ENCODE measurements around the gene CEP72.

GRCh38 chr5:565782-566440 lies 46.2 kb upstream of the CEP72 start:
- TF ChIP-seq, protein P1, sequence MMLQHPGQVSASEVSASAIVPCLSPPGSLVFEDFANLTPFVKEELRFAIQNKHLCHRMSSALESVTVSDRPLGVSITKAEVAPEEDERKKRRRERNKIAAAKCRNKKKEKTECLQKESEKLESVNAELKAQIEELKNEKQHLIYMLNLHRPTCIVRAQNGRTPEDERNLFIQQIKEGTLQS (CRISPR knock-in tag; IDR thresholded peaks at IDR 0.05): no peak
- TF ChIP-seq, protein P2, sequence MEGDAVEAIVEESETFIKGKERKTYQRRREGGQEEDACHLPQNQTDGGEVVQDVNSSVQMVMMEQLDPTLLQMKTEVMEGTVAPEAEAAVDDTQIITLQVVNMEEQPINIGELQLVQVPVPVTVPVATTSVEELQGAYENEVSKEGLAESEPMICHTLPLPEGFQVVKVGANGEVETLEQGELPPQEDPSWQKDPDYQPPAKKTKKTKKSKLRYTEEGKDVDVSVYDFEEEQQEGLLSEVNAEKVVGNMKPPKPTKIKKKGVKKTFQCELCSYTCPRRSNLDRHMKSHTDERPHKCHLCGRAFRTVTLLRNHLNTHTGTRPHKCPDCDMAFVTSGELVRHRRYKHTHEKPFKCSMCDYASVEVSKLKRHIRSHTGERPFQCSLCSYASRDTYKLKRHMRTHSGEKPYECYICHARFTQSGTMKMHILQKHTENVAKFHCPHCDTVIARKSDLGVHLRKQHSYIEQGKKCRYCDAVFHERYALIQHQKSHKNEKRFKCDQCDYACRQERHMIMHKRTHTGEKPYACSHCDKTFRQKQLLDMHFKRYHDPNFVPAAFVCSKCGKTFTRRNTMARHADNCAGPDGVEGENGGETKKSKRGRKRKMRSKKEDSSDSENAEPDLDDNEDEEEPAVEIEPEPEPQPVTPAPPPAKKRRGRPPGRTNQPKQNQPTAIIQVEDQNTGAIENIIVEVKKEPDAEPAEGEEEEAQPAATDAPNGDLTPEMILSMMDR (CRISPR knock-in tag; IDR thresholded peaks at IDR 0.05): peak; percentile 53
- TF ChIP-seq HDAC2 (CRISPR knock-in tag; IDR thresholded peaks at IDR 0.05): no peak

Data from HepG2 (cell line).